RWPE1 (cell line): ENCODE results near the gene CEP104.

Source experiments
- CTCF ChIA-PET: fragments of 350-600 bp; sonication (Branson Sonifier 250); formaldehyde crosslinking; extraction: SDS; loops from one replicate; lab custom pipeline; 2021; lab: Yijun Ruan, JAX
- POLR2A ChIA-PET: fragments of 400-600 bp; formaldehyde crosslinking; extraction: SDS; loops from one replicate; lab custom pipeline; 2020; ENCODE audit warnings: antibody characterized with exemption; ENCODE audit not compliant: low non-redundant PET; lab: Yijun Ruan, JAX
- DNase-seq: peaks from one replicate; pipeline ENCODE4 v3.0.0; 2012; ENCODE audit warnings: low spot score
- H3K27ac ChIP-seq: fragments of 450-650 bp; 2 replicates; pipeline ENCODE4 v1.5.1; 2017
- CTCF ChIP-seq: fragments of 450-650 bp; conservative IDR thresholded peaks from 2 replicates; pipeline ENCODE4 v1.5.1; 2017; ENCODE audit warnings: low read depth, mild to moderate bottlenecking

Gene CEP104

GRCh38 chr1:3900150-3900968 is 43.3 kb upstream of the CEP104 start, which contains the start of gene C1orf174:
C1orf174 (minus strand) TSS chr1:3900272; CDS start chr1:3900186, 86 bp downstream.
- peak within 1 kb of the TSS; percentile 97 for H3K27ac ChIP-seq
- ChIA-PET POLR2A (interaction anchor here (0.6 to 0.8 kb wide), 2 partner anchors 13 to 1264 kb away, joined by 3 read pairs; no protein-coding TSS in a partner anchor), CTCF (interaction anchor here (0.6 kb wide), 1 partner anchor 1497 kb away, joined by 4 read pairs; no protein-coding TSS in a partner anchor)
- no peak for TF ChIP-seq CTCF
- DNase-seq, result peak; percentile 99

GRCh38 chr1:3899754-3900149 is 42.7 kb upstream of the CEP104 start:
- peak overlapping the region; percentile 97 for H3K27ac ChIP-seq
- POLR2A ChIA-PET, result interaction anchor here (0.8 kb wide), 1 partner anchor 1263 kb away, joined by 3 read pairs; no protein-coding TSS in a partner anchor
- TF ChIP-seq CTCF, result no peak
- DNase-seq, result peak; percentile 38
- CTCF ChIA-PET, result interaction anchor here (0.5 to 1.1 kb wide), 4 partner anchors 16 to 520 kb away, joined by 3 to 9 read pairs (median 4); no protein-coding TSS in a partner anchor

GRCh38 chr1:3898994-3899753 is 42.2 kb upstream of the CEP104 start:
- DNase-seq, result no peak
- ChIA-PET POLR2A (no interaction called here), CTCF (interaction anchor here (0.5 to 1.1 kb wide), 4 partner anchors 15 to 521 kb away, joined by 3 to 9 read pairs (median 4); no protein-coding TSS in a partner anchor)
- no peak for TF ChIP-seq CTCF
- peak overlapping the region; percentile 97 for H3K27ac ChIP-seq

- no peak overlapping the region for H3K27ac ChIP-seq
- POLR2A ChIA-PET, result no interaction called here
- CTCF ChIA-PET, result no interaction called here
- no peak for DNase-seq
- no peak for TF ChIP-seq CTCF
Measured at GRCh38 chr1:3898475-3898735, 41.4 kb upstream of the CEP104 start.

- H3K27ac ChIP-seq, result no peak overlapping the region
- ChIA-PET CTCF (no interaction called here), POLR2A (no interaction called here)
- DNase-seq, result no peak
- no peak for TF ChIP-seq CTCF
Measured at GRCh38 chr1:3896396-3897000, 39.5 kb upstream of the CEP104 start.

- POLR2A ChIA-PET, result no interaction called here
- TF ChIP-seq CTCF, result no peak
- no peak for DNase-seq
- no peak overlapping the region for H3K27ac ChIP-seq
- CTCF ChIA-PET, result no interaction called here
Measured at GRCh38 chr1:3895951-3896325, 38.9 kb upstream of the CEP104 start.
